ENCODE measurements around the gene ANKRD61.

ANKRD61 gene

GRCh38 chr7:6020371-6021286, 10.5 kb upstream of the ANKRD61 start:
- no peaks in the 10 kb centered on the region for H3K27me3 ChIP-seq (ENCODE audit: control insufficient read depth, low read length)
- no peak overlapping the region for H3K27ac ChIP-seq (ENCODE audit: low read depth, low read length)
- TF ChIP-seq CTCF (IDR thresholded peaks at IDR 0.05; ENCODE audit: low read depth, low read length, poor library complexity, severe bottlenecking) = no peak
- no peak for TF ChIP-seq EZH2phosphoT487 (IDR thresholded peaks at IDR 0.05; ENCODE audit: borderline replicate concordance, low read length)
- no peaks in the 10 kb centered on the region for H3K9me3 ChIP-seq (ENCODE audit: control insufficient read depth, insufficient read depth, low read length)
- H3K9me2 ChIP-seq (replicated peaks; ENCODE audit: control insufficient read depth, low read length) = no peaks in the 10 kb centered on the region
- no peaks in the 10 kb centered on the region for H4K20me1 ChIP-seq (ENCODE audit: control insufficient read depth, insufficient read depth, low read depth, low read length)
- H3K4me2 ChIP-seq (ENCODE audit: low read length) = no peak overlapping the region
- no peak overlapping the region for H3K4me3 ChIP-seq (ENCODE audit: low read length)
- peaks cover 17% of the 10 kb centered on the region for H3K79me2 ChIP-seq (ENCODE audit: control insufficient read depth, low read length)
- H3K4me1 ChIP-seq (ENCODE audit: control insufficient read depth, low read length) = peaks cover 5% of the 10 kb centered on the region; the same call in 1 of the 2 replicates
- H3K36me3 ChIP-seq (ENCODE audit: control insufficient read depth, low read length) = peaks cover 95% of the 10 kb centered on the region
- peaks cover 12% of the 10 kb centered on the region for H3F3A ChIP-seq (ENCODE audit: control insufficient read depth, insufficient read depth)

- TF ChIP-seq CTCF (IDR thresholded peaks at IDR 0.05; ENCODE audit: low read depth, low read length, poor library complexity, severe bottlenecking) = no peak
- H3K36me3 ChIP-seq (ENCODE audit: control insufficient read depth, low read length) = peaks cover 96% of the 10 kb centered on the region
- H3K9me2 ChIP-seq (replicated peaks; ENCODE audit: control insufficient read depth, low read length) = no peaks in the 10 kb centered on the region
- peaks cover 13% of the 10 kb centered on the region for H3K4me1 ChIP-seq (ENCODE audit: control insufficient read depth, low read length)
- no peaks in the 10 kb centered on the region for H3K9me3 ChIP-seq (ENCODE audit: control insufficient read depth, insufficient read depth, low read length)
- H3K4me2 ChIP-seq (ENCODE audit: low read length) = no peak overlapping the region
- H4K20me1 ChIP-seq (ENCODE audit: control insufficient read depth, insufficient read depth, low read depth, low read length) = peaks cover 7% of the 10 kb centered on the region
- no peak overlapping the region for H3K4me3 ChIP-seq (ENCODE audit: low read length)
- H3K27me3 ChIP-seq (ENCODE audit: control insufficient read depth, low read length) = no peaks in the 10 kb centered on the region
- peaks cover 16% of the 10 kb centered on the region for H3F3A ChIP-seq (ENCODE audit: control insufficient read depth, insufficient read depth)
- H3K27ac ChIP-seq (ENCODE audit: low read depth, low read length) = no peak overlapping the region
- H3K79me2 ChIP-seq (ENCODE audit: control insufficient read depth, low read length) = peaks cover 17% of the 10 kb centered on the region
These were observed 8.5 kb upstream of the ANKRD61 start for GRCh38 chr7:6022707-6023106.

GRCh38 chr7:6023974-6024435, 7.2 kb upstream of the ANKRD61 start:
- no peak overlapping the region for H3K4me3 ChIP-seq (ENCODE audit: low read length)
- H3K36me3 ChIP-seq (ENCODE audit: control insufficient read depth, low read length) = peaks cover 98% of the 10 kb centered on the region
- TF ChIP-seq CTCF (IDR thresholded peaks at IDR 0.05; ENCODE audit: low read depth, low read length, poor library complexity, severe bottlenecking) = no peak
- TF ChIP-seq EZH2phosphoT487 (IDR thresholded peaks at IDR 0.05; ENCODE audit: borderline replicate concordance, low read length) = no peak
- H3K9me3 ChIP-seq (ENCODE audit: control insufficient read depth, insufficient read depth, low read length) = no peaks in the 10 kb centered on the region
- no peaks in the 10 kb centered on the region for H3K9me2 ChIP-seq (replicated peaks; ENCODE audit: control insufficient read depth, low read length)
- H3K79me2 ChIP-seq (ENCODE audit: control insufficient read depth, low read length) = peaks cover 17% of the 10 kb centered on the region
- no peak overlapping the region for H3K27ac ChIP-seq (ENCODE audit: low read depth, low read length)
- no peak overlapping the region for H3K4me2 ChIP-seq (ENCODE audit: low read length)
- peaks cover 13% of the 10 kb centered on the region for H3K4me1 ChIP-seq (ENCODE audit: control insufficient read depth, low read length)
- peaks cover 21% of the 10 kb centered on the region for H3F3A ChIP-seq (ENCODE audit: control insufficient read depth, insufficient read depth)
- H3K27me3 ChIP-seq (ENCODE audit: control insufficient read depth, low read length) = no peaks in the 10 kb centered on the region
- peaks cover 7% of the 10 kb centered on the region for H4K20me1 ChIP-seq (ENCODE audit: control insufficient read depth, insufficient read depth, low read depth, low read length)

All from DOHH2 (cell line).